GM19043 (cell line): ENCODE data around the gene PHETA1.
"Not testable (repeated sequence)": the region's sequence is repeated elsewhere in the genome, so short reads cannot be mapped to it uniquely, and the experiment has no call there.

Source experiments
- ATAC-seq: cut with Tn5 transposase; IDR thresholded peaks from one replicate; pipeline ENCODE4 v1.9.1; 2021; ENCODE audit warnings: low read depth; ENCODE audit not compliant: unreplicated experiment

PHETA1 gene

DNA sequence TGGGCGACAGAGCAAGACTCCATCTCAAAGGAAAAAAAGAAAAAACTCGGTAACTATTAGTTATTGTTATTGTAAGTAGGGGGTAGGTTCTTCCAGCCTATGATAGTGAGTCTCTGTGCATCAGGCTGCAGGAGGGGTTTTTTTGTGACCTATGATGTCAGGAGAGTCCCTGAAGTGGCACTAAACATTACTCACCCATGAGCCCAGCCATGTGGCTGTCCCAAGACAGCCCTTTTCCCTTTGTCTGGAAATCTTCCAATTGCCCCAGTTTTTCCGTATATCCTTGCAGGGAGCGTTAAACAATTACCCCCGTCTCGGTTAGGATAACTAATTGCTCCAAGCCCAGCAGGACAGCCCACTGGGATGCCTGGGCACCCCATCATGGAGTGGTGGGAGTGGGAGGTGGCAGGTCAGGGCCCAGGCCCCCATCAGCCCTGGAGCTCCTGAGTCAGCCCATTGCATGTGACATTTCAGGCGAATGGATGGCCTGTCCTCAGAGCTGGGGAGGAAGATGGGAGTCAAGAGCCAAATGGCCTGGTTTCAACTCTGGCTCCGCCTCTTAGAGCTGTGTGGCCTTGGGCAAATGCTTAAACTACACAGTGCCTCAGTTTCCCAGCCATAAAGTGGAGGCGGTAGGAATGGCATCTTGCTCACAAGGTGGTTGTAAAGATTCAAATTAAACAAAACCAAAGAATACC is 16.4 kb downstream of the PHETA1 start:
- ATAC-seq, result no peak

DNA sequence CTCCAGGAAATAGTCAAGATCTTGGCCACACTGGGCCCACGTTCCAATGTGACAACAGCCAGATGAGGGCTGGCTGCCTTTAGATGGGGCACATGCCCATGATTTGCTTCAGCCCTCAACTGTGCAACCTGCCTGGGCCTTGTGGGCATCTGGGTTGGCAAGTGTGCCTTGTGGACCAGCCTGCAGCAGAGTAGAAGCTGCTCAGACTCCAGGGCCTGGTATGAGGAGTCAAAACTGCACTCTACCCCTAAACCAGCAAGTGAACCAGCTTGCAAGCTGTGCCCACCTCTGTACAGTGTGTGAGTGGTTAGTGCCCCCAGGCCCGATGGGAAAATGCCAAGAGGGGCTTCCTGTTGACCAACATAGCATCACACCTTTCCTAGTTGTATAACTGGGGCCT is 17.9 kb downstream of the PHETA1 start:
- no peak for ATAC-seq

DNA sequence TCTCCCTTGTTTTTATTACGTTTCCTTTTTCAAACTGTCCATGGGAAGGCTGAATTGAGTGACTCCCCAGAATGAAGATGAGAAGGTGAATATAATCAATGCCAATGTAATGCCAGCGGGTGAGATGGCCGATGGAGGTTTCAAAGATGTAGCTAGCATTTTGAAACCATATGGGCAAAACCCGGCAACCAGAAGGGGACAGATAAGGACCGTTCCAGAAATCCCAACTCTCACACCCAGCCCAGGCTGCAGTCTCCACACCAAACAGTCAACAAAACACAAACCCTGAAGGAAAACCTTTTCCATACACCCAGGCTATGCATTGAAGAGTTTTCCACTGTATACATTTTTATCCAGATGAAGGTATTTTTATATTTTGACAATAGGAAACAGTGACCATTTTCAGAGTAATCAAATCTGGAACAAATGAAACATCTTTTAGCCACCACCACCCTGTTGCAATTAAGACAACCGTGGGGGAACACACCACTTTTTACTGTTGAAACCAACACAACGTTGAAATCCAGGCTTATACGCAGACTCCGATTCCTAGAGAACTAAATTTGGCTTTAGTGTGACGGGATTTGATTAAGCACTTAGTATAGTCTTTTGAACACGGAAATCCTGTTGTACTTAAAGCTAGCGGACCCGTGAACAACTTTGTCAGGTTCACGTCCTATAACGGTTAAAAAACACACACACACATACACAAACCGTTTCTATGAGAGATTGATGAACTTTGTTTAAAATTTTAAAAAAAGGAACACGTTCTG is 19.0 kb downstream of the PHETA1 start:
- no peak for ATAC-seq

DNA sequence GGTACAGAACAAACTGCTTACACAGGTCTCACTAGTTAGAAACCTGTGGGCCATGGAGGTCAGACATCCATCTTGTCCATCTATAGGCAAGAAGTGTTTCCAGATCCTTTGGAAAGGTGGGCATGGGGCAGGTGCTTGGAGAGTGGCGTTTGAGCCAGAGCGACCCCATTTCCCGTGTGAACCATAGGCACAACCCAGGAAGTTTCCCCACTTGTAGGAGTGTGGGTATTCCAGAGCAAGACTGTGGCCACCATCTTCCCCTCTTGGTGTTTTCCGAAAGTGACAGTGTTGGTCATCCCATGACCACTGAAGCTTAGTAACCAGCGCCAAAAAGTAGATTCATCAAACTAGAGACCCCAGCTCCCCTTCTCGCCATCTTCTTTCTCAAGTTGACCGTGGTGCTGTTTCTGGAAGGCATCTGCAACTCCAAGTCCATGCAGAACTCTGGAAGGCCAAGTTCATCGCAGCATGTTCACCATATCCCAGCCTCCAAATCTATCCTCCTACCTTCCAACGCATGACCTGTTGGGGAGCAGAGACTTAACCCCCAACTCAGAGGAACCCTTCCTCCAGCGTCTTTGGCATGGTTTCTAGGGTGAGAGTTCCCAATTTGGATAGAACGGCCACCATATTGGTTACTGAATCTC is 19.7 kb downstream of the PHETA1 start:
- ATAC-seq, result no peak

DNA sequence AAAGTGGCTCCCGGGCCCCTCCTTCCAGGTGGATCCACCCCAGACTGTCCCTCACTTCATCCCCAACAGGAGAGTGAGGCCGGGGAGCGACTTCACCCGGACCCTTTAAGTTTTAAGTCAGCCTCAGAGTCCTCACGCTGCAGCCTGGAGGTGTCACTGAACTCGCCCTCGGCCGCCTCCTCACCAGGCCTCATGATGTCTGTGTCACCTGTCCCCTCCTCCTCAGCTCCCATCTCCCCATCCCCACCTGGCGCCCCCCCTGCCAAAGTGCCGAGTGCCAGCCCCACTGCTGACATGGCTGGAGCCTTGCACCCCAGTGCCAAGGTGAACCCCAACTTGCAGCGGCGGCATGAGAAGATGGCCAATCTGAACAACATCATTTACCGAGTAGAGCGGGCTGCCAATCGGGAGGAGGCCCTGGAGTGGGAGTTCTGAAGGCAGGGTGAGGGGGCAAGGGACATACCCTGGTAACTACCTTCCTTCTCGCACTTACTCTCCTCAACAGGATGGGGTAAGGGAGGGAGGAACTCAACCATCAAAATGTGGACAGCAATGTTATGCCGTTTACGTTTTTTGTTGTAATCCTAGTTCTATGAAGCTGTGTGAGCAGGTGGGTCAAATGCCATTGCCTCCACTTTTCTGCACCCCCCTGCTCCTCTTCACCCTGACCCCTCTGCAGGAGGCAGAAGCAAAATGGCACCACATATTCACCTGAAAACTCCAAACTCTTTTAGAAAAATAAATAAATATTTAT is 20.8 kb downstream of the PHETA1 start:
- ATAC-seq, result no peak

DNA sequence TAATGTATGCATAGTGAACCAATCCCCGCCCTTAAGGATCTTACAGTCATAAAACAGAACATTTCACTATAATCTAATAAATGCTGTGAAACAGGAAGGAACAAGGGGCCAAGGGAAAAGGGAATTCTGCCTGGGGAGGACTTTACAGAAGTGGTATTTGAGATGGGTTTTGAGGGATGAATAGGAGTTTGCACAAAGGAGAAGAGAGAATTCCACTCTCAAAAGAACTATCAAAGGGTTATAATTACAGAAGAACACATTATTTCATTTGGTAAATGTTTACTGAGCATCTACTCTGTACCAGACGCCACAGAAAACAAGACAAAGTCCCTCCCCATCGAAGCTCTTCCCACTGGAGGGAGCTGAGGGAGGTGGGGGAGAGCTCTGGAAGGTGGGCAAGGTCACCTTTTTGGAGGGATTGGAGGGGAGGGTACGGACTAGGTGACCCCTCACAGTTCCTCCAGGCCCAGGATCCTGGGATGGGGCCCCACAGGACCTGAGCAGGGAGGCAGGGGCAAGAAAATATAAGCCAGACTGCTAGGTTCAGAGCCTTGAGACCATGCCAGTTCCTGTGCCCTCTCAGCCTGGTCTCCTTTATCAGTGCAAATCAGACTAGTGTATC is 24.5 kb downstream of the PHETA1 start:
- no peak for ATAC-seq

DNA sequence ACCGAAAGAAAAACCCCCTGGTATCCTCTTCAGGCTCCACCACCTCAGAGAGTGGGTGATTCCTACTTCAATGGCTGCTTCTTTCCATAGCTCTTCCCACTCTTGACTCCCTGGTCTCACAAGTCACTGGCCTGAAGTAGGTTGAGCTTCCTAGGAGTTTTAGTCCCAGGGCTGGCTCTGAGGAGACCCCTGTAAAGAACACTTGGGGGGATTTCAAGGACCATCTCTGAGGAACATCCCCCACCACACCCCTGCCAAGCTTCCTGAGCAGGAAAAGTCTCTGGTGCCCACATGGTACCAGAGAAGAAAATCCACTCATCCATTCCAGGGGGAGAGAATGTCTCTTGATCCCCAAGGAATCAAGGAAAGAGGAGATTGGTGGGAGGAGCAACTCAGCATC is 25.7 kb downstream of the PHETA1 start:
- ATAC-seq, result no peak

DNA sequence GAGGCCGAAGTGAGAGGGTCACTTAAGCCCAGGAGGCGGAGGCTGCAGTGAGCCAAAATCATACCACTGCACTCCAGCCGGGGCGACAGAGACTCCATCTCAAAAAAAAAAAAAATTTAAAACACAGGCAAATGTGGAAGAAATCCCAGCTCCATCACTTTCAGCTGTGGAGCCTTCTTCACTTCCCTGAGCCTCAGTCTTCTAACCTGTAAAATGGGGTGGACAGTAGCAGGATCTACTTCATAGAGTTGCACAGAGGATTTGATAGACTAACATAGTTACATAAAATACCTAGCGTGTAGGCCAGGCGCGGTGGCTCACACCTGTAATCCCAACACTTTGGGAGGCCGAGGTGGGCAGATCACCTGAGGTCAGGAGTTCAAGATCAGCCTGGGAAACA is 26.5 kb downstream of the PHETA1 start:
- no peak for ATAC-seq

DNA sequence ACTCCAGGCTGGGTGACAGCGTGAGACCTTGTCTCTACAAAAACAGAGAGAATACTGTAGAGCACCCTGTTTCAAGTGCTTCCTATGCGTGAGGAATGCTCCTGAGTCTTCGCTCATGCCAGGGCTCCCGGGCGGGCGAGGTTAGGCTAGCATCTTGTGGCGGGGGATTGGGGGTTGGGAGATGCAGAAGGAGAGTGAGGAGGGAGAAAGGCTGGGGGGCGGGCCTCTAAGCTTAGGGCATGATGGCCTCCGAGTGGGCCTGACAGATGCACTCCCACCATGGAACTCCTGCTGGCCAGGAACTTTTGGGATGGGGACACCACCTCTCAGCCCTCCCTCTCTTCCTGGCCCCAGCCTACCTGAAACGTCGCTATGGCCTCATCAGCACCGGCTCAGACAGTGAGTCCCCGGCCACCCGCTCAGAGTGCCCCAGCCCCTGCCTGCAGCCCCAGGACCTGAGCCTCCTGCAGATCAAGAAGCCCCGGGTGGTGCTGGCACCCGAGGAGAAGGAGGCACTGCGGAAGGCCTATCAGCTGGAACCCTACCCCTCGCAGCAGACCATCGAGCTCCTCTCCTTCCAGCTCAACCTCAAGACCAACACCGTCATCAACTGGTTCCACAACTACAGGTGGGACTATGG is 27.3 kb downstream of the PHETA1 start:
- no peak for ATAC-seq

DNA sequence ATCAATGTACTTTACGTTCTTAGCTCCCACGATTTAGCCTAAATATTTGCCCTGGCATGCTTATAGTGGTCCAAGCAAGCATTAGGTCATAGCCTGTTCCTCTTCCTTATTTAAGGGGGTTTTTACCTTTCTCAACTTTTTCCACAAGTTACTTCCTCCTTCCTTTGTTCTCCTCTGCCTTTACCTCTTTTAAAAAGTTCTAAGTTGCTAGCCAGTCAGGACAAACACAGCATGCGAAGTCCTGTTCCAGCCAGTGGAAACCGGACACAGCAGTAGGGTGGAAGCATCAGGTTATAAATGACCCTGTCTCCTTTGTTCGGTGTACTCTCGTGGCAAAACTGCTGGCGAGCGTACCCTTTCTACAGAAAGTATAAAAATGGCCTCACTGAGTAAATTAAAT is 28.2 kb downstream of the PHETA1 start:
- ATAC-seq, result not testable (repeated sequence)

DNA sequence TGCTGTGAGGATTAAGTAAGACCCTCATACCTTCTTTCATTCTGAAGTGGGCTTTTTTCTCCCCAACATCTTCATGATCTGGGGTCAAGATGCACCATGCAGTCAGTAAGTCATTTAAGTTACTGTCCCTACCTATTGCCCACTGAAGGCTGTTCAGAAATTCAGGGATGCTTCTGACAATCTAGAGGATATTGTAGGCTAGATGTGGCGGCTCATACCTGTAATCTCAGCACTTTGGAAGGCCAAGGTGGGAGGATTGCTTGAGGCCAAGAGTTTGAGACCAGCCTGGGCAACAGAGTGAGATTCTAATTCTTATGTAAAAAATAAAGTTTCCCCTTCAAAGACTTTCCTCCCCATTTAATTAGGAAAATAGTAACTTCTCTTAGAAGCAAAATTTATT is 28.7 kb downstream of the PHETA1 start:
- no peak for ATAC-seq

DNA sequence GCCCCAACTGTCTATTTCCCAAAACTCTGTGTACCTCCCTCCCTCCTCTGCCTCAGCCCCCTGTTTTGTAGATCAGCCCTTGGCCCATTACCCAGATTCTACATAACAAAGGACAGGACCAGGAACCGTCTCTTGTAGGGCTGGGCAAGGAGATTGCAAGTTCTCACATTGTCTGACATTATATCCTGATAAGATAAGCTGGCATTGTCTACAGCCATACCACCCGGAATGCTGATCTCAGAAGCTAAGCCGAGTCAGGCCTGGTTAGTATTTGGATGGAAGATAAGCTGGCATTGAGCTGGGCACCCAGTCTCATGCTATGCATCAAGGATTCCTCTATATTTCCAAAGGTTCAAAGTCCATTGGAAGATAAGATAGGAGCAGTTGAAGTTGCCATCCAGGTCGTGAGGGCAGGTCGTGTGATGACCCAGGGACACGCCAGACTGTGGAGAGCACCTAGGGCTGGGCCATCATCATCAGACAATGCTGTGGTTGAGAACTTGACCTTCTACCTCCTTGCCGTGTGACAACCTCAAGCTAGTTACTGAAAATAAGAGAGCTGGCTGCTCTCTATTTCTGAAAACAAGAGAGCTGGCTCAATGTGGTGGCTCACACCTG is 29.5 kb downstream of the PHETA1 start:
- no peak for ATAC-seq

DNA sequence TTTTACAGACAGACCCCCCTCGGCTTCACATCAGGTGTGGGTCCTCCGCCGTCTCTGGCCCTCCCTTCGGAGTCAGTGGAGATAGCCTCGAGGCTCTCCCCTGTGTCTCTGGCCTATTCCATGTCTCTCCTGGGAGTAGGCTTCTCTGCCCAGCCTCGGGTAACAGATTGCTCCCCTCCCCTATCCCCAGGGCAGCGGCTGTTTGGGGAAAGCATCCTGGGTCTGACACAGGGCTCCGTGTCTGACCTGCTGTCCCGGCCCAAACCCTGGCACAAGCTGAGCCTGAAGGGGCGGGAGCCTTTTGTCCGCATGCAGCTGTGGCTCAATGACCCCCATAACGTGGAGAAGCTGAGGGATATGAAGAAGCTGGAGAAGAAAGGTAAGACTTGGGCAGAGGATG is 30.8 kb downstream of the PHETA1 start:
- ATAC-seq, result no peak

DNA sequence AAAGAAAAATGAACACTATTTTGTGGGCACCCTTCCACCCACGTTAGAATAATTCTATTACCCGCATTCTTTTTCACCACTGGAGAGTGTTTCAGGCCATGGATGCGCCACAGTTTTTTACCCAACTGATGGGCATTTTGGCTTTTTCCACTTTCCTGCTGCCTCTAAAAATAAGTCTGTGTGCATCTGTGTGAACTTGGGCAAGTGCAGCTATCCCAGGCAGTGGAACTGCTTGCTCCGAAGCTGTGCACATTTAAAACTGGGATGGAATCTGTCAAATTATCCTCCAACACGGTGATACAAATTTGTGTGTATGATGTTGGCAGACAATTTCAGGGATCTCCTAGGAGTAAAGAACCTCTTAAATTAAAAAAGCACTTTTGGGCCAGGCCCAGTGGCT is 31.5 kb downstream of the PHETA1 start:
- ATAC-seq, result no peak

DNA sequence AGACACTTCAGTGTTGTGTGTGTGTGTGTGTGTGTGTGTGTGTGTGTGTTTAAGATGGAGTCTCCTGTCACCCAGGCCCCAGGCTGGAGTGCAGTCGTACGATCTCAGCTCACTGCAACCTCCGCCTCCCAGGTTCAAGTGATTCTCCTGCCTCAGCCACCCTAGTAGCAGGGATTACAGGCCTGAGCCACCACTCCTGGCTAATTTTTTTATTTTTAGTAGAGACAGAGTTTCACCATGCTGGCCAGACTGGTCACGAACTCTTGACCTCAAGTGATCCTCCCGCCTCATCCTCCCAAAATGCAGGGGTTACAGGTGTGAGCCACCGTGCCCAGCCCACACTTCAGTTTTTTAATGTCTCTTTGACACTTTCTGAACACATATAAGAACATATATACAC is 32.5 kb downstream of the PHETA1 start:
- not testable (repeated sequence) for ATAC-seq

DNA sequence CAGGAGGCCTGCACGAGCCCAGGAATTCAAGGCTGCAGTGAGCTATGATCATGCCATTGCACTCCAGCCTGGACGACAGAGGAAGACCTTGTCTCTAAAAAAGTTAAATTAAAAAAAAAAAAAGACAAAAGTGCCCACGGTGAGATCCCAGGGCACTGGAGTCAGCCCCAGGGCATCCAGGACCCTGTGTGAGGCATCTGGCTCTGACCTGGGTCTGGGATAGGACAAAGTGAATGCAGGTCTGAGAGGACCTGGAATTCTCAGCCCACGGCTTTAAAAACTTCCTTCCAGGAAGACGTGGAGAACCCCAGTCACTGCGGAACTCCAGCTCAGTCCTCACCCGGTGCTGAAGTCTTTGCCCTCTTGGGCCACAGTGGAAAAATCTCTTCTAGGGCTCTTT is 33.1 kb downstream of the PHETA1 start:
- ATAC-seq, result no peak

DNA sequence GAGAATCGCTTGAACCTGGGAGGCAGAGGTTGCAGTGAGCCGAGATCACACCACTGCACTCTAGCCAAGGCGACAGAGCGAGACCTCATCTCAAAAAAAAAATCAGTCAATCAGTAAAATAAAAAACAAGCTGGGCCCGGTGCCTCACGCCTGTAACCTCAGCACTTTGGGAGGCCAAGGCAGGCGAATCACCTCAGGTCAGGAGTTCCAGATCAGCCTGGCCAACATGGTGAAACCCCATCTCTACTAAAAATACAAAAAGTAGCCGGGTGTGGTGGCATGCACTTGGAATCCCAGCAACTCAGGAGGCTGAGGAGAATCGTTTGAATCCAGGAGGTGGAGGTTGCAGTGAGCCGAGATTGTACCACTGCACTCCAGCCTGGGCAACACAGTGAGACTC is 33.6 kb downstream of the PHETA1 start:
- ATAC-seq, result not testable (repeated sequence)

DNA sequence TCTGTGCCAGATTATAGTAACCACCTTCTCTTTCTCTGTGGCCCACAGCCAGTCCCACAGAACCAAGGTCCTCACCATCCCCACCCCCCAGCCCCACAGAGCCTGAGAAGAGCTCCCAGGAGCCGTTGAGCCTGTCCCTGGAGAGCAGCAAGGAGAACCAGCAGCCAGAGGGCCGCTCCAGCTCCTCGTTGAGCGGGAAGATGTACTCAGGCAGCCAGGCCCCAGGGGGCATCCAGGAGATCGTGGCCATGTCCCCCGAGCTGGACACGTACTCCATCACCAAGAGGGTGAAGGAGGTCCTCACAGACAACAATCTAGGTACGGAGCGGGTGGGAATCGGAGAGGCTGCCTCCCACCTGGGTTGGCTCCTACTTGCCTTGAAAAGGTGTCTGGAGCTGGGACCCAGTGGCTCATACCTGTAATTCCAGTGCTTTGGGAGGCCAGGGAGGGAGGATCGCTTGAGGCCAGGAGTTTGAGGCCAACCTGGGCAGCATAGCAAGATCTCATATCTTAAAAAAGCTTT is 34.4 kb downstream of the PHETA1 start:
- ATAC-seq, result no peak
